Stimulated activated CD8-positive, alpha-beta memory T cell treated with anti-CD3 and anti-CD28 coated beads, Interleukin-15, amount 100 ng/mL, for 24 hours (primary cell): Measurements from ENCODE around the gene PIH1D1.

Experiments used
- DNase-seq: peaks from one replicate; pipeline ENCODE4 v3.0.0-alpha.2; 2020; ENCODE audit warnings: low read depth

The PIH1D1 gene

DNA sequence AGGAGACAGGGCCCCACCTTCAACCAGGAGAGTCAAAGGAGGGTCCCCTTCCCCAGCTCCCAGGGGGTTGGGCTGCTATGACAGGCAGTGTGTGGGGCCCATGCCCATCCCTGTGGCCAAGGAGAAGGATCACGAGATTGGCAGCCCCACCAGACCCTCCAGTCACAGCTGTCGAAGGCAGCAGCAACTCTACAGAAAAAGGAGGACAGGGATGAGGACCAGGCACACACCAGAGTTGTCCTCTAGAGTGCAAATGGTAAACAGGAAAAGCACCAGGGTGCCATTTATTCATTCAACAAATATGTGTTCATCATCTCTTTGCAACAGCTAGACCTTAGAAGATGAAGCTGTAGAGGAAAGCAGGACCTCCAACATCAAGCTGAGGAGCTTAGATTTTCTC, 32.4 kb downstream of the PIH1D1 start:
- no peak for DNase-seq

DNA sequence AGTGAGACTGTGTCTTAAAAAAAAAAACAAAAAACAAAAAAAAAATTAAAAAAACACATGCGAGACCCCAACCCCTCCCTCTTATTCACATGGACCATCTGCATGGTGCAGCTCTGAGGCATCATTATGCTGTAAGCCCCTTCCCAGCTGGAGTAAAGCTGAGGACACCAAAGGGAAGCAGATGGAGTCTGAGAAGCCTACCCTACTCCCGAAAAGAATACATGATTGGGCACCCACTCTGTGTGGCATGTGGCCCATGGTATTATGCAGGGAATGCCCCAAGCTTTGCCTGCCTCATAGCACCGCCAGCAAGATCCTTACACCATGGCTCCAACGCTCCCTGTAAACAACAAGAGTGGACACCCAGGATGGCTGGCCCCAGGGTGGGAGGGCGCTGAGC, 33.1 kb downstream of the PIH1D1 start:
- DNase-seq, result no peak

DNA sequence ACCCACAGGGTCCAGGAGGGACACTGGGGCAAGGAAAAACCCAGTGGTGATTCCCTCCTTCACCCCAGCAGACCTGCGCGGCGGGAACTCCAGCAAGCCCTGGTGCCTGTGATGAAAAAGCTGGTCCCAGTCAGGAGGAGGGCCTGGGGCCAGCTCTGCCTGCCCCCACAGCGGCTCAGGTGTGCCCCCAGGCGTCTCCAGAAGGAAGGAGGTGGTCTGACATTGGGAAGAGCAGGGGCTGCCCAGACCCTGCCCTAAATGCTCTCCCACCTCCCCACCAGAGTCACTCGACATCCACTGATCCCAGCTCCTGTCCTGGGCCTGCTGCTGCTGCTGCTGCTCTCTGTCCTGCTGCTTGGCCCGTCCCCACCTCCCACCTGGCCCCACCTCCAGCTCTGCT, 34.5 kb downstream of the PIH1D1 start:
- DNase-seq, result no peak

DNA sequence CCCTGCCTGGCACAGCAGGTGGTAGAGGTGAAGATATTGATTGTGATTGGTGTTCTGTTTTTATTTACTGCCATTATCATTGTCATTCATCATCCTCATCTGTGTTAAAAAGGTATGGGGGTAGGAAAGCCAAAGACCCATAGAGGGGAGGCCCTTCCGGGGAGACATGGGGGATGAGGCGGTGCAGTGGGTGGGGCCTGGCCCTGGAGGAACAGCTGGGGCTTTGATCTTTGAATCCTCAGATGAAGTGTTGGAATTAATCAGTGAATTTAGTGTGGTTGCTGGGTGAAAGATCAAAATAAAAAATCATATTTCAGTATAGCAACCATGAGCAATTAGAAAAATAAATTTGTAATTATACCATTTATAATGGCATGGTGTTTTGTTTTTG, 35.8 kb downstream of the PIH1D1 start:
- no peak for DNase-seq

DNA sequence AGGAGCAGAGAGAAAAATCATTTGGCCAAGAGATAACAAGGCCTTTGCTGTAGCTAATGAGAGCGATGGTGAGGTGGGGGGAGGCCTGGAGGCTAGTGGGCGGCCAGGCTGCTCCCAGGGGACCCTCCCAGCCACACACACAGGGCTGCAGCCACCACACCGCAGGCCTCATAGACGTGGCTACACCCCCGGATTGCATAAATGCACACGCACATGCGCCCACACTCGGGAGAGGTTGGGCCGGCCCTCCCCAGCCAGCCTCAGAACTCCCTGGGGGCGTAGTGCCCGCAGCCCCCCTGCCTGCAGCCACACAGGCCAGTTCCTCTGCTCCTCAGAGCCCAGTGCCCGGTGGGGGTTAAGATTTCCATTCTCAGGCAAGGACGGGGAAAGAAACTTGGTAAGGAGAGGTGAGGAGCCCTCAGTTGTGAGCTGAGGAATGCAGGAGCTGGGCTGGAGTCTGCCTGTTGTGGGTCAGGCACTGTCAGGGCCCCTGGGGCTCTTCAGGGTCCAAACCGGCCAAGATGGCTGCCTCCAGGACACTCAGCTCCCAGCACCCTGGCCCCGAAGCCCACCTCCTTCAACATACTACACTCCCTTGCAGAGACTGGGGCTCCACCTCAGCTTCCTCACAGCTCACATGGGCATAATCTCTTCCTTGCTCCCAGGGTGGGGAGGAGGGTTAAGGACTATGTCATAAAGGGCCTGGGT, 36.4 kb downstream of the PIH1D1 start:
- DNase-seq, result no peak

DNA sequence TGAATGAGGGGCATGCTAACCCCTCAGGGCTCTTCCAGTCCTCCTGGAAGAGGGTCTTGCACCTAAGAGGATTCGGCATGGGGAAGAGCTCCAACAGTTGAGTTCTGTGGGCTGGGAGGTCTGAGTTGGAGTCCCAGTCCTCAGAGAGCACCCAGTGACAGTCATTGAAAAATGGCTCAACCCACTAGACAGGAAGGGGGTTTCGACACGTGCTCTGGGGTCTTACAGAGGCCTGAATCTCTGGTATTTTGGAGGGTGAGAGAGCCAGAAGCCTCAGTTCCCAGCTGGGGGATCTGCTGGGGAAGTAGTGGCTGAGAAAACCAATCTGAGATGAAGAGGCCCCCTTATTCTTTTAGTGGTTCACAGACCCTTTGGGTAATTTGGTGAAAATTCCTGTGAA, 37.4 kb downstream of the PIH1D1 start:
- no peak for DNase-seq

DNA sequence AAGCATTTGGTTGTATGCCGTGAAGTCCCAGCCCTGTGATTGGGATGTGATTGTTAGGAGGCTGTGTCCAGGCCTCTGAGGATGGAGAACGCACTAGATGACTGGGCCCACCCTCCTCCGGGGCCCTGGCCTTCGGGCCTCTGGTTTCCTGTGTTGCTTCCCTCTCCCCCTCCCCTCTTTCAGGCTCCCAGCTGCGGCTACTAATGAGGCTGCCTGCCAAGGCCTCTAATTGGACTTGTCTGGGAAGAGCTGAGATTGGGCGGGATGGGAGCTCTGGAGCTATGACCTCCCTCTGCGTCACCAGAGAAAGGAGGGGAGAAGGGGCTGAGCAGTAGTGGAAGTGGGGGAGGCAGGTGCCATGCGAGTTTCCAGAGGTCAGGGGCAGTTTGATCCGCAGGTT, 38.3 kb downstream of the PIH1D1 start:
- no peak for DNase-seq

DNA sequence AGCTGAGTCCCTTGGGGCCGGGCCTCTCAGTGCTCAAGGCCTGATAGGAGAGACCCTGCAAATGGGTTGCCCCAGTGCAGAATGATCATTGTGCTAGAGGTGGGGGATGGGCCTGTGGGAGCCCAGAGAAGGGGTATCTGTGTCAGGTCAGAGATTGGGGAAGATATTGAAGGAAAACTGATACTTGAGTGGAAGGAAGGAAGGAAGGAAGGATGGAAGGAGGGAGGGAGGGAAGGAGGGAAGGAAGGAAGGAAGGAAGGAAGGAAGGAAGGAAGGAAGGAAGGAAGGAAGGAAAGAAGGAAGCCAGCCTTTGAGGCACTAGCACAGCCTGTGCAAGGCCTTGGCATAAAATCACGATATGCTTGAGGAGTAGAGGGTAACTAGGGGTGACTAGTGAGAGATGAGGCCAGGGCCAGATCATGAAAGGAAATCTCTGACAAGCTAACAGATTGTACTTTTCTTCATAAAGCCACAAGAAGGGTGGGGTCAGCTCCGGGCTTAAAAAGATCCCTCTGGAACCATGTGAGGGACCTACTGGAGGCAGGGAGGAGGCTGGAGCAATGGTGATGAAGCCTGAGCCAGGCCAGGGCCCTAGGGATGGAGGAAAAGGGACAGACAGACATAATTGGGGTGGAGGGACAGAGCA, 39.8 kb downstream of the PIH1D1 start:
- no peak for DNase-seq

DNA sequence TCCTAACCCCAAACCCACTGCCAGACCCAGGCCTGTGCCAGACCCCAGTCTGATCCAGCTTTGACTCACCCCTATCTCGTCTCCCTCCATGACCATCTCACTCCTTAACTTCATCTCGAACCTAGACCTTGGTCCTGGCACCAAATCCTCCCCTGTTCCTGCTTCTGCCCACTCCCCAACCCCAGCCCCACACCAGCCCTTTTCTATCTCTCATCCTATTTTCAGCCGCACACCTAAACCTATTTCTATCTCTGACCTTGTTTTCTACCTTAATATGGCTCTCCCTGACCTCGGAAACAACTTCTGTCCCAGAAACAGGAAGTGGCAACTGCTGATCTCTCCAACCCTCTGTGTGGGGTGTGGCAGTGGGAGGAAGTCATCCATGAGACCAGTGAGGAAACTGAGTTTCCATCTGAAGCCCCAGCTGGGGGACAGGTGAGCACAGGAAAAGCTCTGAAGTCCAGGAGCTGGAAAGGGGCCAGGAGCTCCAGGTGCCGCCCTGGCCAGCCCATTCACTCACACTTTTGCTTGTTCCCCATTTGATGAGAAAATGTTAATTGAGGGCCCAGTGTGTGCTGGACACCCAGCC, 42.1 kb downstream of the PIH1D1 start:
- no peak for DNase-seq

DNA sequence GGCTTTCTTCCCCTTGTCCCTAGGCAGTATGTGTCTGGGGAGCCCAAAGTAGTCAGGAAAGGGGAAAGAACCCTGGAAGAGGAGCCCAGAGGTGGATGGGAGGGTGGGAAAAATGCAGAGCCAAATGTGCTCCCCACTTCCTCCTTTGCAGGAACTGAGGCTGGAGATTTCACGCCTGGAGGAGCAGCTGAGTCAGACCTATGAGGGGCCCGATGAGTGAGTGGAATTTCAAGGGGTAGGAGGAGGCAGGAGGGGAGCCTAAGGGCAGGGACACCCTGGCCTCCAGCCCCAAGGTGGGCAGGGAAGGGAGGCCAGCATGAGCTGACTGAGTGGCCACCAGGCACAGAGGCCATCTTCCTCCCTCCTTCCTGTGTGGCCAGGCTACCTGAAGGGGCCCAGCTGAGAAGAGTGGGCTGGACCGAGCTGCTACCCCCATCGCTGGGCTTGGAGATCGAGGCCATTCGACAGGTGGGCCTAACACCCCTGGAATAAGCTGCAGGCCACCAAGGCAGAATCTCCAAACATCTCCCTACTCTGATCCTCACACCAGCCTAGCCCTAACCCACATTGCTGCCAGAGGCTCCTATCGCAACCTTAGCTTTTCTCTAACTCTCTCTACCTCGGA, 42.7 kb downstream of the PIH1D1 start:
- no peak for DNase-seq

DNA sequence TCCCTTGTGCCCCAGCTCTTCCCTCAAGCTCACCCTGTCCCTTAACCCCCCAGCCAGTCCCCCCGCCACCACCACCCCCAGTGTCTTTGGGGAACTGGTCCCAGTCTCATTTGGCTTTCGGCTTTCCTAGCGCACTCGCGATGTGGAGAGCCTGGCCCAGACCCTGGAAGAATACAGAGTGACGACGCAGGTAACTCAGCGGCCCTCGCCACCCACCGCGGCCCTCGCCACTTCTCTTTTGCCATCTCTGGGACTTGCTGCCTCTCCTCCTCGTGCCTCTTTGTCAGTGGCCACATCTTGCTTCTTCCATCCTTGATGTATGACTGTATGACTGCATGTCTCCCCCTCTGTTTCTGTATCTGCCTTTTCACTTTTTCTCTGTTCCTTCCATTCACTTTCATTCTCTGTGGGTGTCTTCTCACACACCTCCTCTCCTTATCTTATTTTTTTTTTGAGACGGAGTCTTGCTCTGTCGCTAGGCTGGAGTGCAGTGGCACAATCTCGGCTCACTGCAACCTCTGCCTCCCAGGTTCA, 44.1 kb downstream of the PIH1D1 start:
- no peak for DNase-seq

DNA sequence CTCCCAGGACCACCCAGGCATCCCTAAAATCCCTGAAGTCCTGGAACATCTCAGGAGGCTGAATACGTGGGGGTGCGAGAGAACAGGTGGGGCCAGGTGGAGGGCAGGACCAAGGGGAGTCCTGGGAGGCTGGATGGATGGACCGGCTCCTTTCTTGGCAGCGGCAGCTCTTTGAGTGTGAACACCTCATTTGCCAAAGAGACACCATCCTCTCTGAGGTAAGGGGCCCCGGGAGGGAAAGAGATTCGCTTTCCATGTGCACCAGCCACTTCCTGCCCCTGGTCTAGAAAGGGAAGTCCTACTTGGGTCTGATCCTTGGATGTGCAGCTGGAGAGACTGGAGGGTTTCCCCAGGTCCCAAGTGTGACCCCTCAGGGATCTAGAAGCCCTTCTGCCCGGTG, 44.5 kb downstream of the PIH1D1 start:
- no peak for DNase-seq

DNA sequence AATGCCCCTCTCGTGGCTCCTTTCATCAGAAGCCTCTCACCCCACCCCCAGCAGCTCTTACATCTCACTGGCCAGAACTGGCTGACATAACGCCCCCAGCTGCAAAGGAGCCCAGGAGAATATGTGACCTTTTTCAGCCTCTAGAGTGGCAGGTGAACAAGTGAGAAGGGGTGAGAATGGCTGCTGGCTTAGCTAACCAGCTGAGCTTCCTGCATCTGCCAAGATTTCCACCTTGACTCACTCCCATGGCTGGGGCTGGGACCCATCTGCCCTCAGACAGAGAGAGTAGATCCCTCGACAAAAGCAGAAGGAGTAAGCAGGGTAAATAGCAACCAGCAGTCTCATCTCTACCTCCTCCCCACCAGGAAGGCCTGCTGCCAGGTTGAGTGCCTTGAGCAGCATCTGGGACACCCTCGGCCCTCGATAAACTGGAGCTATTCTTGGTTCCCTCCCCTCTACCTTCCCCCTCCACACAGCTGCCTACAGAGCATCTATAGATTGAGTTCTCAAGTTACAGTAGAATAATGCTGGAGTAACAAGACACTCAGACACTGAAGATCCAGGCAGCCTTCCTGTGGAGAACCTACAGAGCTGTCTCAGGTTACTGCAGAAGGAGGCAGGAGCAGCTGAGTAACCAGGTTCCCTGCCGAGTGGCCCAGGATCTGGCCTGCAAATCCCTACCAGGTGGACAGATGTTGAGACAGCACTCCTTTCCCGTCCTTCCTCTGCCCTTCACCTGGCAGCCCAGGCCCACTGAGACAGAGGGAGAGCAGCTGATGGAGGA, 48.0 kb downstream of the PIH1D1 start:
- DNase-seq, result no peak

DNA sequence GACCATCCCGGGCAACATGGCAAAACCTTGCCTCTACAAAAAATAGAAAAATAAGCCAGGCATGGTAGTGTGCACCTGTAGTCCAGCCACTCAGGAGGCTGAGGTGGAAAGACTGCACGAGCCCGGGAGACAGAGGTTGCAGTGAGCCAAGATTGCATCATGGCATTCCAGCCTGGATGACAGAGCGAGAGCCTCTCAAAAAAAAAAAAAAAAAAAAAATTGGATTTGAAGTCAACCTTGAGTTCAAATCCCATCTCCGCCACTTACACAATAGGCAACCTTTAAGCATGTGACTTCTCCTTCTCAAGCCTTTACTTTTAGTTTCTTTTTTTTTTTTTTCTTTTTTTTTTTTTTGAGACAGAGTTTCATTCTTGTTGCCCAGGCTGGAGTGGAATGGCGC, 51.6 kb downstream of the PIH1D1 start:
- DNase-seq, result no peak

DNA sequence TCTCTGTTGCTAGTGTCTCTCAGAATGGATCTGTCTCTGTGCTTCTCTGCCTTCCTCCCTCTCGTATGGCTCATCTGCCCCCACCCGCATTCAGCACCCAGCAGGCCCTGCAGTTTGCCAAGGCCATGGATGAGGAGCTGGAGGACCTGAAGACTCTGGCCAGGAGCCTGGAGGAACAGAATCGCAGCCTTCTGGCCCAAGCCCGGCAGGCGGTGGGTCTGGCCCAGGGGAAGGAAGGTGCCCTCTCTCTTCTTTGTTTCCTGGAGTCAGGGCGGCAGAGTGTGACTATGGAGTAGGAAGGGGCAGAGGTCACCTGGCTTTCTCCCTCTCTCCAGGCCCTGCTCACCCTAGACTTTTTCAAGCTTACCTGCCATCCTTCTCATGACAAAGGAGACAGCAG, 52.7 kb downstream of the PIH1D1 start:
- DNase-seq, result no peak

DNA sequence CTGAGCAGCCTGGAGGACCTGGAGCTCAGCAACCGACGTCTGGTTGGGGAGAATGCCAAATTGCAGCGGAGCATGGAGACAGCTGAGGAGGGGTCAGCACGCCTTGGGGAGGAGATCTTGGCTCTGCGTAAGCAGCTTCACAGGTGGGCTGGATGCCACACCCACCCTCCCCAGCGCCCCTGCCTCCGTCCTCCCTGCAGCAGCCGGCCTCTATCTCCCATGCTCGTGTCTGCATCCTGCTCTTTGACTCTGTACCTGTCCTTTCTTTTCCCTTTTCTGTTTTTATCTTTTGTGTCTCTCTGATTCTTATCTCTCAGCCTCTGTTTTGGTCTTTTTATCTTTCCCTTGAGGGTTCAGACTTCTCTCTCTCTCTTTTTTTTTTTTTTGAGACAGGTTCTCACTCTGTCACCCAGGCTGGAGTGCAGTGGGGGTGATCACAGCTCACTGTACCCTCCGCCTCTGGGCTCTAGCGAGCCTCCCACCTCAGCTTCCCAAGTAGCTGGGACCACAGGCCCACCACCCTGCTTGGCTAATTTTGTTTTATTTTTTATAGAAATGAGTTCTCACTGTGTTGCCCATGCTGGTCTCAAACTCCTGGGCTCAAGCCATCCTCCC, 53.5 kb downstream of the PIH1D1 start:
- no peak for DNase-seq

DNA sequence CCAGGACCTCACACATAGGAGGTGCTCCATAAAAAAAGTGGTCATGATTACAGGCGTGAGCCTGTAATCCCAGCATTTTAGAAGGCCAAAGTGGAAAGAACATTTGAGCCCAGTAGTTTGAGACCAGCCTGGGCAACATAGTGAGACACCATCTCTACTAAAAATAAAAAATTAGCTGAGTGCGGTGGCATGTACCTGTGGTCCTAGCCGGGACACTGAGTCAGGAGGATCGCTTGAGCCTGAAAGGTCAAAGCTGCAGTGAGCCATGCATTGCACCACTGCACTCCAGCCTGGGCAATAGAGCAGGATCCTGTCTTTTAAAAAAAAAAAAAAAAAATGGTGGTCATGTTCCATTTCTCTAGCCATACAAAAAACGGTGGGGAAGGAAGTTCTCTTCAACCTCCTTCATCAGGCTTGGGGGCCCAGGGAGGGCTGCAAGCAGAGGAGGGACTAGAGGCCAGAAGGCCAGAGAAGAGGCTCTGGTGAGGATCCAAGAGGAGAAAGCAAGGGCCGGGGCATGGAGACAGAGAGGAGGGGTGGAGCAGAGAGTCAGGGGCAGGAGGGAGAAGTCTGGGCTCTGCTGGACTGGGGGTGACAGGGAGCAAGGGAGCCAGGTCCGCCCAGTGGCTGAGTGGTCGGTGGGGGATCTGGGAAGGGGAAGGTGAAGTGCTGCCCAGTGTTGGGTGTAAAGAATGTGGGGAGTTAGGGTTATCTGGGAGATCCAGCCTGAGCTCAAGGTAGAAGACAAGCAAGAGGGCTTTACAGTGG, 54.7 kb downstream of the PIH1D1 start:
- DNase-seq, result no peak
